A549 (cell line): ENCODE measurements around the gene EXOC2. TPM values are rescaled to one million over a fixed set of nuclear protein-coding genes. Genes with fewer than 3 reads are reported as not detected.

ENCODE experiments used
- ATAC-seq, 2 experiments: fragments of 200-7000 bp in 1 of 2; fragments of >200 bp in 1 of 2; cut with Nextera tagmentation in 1 of 2; cut with Tn5 transposase in 1 of 2; 3 replicates each; pipeline versions ENCODE4 v1.8.0 to v1.9.1; 2018 to 2020; ENCODE audit warnings: mild to moderate bottlenecking in 1 of 2, moderate library complexity in 1 of 2
- CTCF ChIA-PET: fragments of 300-600 bp; sonication (Branson Sonifier 250); formaldehyde crosslinking; extraction: SDS; loops from one replicate; lab custom pipeline; 2021; ENCODE audit warnings: antibody characterized with exemption, inconsistent platforms; lab: Yijun Ruan, JAX
- POLR2A ChIA-PET: fragments of 350-600 bp; formaldehyde crosslinking; extraction: SDS; loops from one replicate; lab custom pipeline; 2021; ENCODE audit warnings: antibody characterized with exemption, inconsistent platforms; lab: Yijun Ruan, JAX
- DNase-seq, 2 experiments: peaks; one replicate each; pipeline versions ENCODE4 v3.0.0 to v3.0.0-alpha.2; 2011 to 2016; ENCODE audit warnings: low read depth in 1 of 2, low spot score in 1 of 2
- FAIRE-seq: peaks from 2 replicates; lab custom pipeline; 2011; peaks lifted over from hg19 to GRCh38; lab: Jason Lieb, UNC
- H3K27ac ChIP-seq, 2 experiments: fragments of >200 bp; sonication (Bioruptor Twin); formaldehyde crosslinking; 3 replicates each; pipeline ENCODE4 v1.5.1; 2016 to 2017
- H3K4me1 ChIP-seq: fragments of >200 bp; sonication (Bioruptor Twin); formaldehyde crosslinking; 3 replicates; pipeline ENCODE4 v1.6.1; 2016
- H3K4me2 ChIP-seq: fragments of >200 bp; sonication (Bioruptor Twin); formaldehyde crosslinking; 3 replicates; pipeline ENCODE4 v1.6.1; 2016
- H3K4me3 ChIP-seq: fragments of >200 bp; sonication (Bioruptor Twin); formaldehyde crosslinking; 3 replicates; pipeline ENCODE4 v1.5.1; 2016
- H3K9me3 ChIP-seq: fragments of >200 bp; sonication (Bioruptor Twin); formaldehyde crosslinking; 3 replicates; pipeline ENCODE4 v1.6.1; 2016
- CBX8 ChIP-seq: fragments of 200-600 bp; sonication (generic); IDR thresholded peaks from 2 replicates; pipeline ENCODE4 v1.6.1; 2016
- CEBPB ChIP-seq, 2 experiments: fragments of >200 bp in 1 of 2; sonication (Bioruptor Twin) in 1 of 2; formaldehyde crosslinking in 1 of 2; IDR thresholded peaks; 2 replicates each; pipeline ENCODE4 v1.6.1; 2012 to 2016
- CHD2 ChIP-seq: fragments of 150-350 bp; IDR thresholded peaks from 2 replicates; pipeline ENCODE4 v1.6.1; 2014; ENCODE audit warnings: low read length; ENCODE audit not compliant: partially characterized antibody
- CTCF ChIP-seq: fragments of >200 bp; sonication (Bioruptor Twin); formaldehyde crosslinking; IDR thresholded peaks from 3 replicates; pipeline ENCODE4 v1.5.1; 2016
- E2F6 ChIP-seq: IDR thresholded peaks from 2 replicates; pipeline ENCODE4 v1.6.1; 2012; ENCODE audit warnings: low read depth, borderline replicate concordance
- EHMT2 ChIP-seq: fragments of 200-600 bp; sonication (generic); IDR thresholded peaks from 2 replicates; pipeline ENCODE4 v1.6.1; 2016; ENCODE audit warnings: antibody characterized with exemption, low read depth, mild to moderate bottlenecking, moderate library complexity
- FOSB ChIP-seq: fragments of 250-450 bp; sonication (Bioruptor Pico); IDR thresholded peaks from 2 replicates; pipeline ENCODE4 v1.5.0; 2020; ENCODE audit warnings: mild to moderate bottlenecking, moderate library complexity
- HES2 ChIP-seq: fragments of >200 bp; sonication (Bioruptor Twin); formaldehyde crosslinking; IDR thresholded peaks from 2 replicates; pipeline ENCODE4 v1.6.1; 2016
- HOXB13 ChIP-seq: fragments of 250-450 bp; sonication (Bioruptor Pico); IDR thresholded peaks from 2 replicates; pipeline ENCODE4 v1.5.0; 2020; ENCODE audit warnings: low read depth, mild to moderate bottlenecking, moderate library complexity
- JUNB ChIP-seq: fragments of >200 bp; sonication (Bioruptor Twin); formaldehyde crosslinking; IDR thresholded peaks from 2 replicates; pipeline ENCODE4 v1.6.1; 2016
- MAFK ChIP-seq: fragments of 450-650 bp; IDR thresholded peaks from 2 replicates; pipeline ENCODE4 v1.6.1; 2014; ENCODE audit not compliant: partially characterized antibody
- MAZ ChIP-seq: fragments of 150-350 bp; IDR thresholded peaks from 2 replicates; pipeline ENCODE4 v1.6.1; 2014; ENCODE audit warnings: antibody characterized with exemption, low read depth, low read length, borderline replicate concordance
- NFE2L2 ChIP-seq: fragments of 150-350 bp; conservative IDR thresholded peaks from 2 replicates; pipeline ENCODE4 v1.6.1; 2014; ENCODE audit warnings: low read length
- NR3C1 ChIP-seq: fragments of >200 bp; sonication (Bioruptor Twin); formaldehyde crosslinking; IDR thresholded peaks from 3 replicates; pipeline ENCODE4 v1.6.1; 2017
- PHF8 ChIP-seq: fragments of 200-600 bp; sonication (generic); IDR thresholded peaks from 2 replicates; pipeline ENCODE4 v1.6.1; 2016; ENCODE audit warnings: low read depth, mild to moderate bottlenecking, antibody characterized with exemption, moderate library complexity, borderline replicate concordance
- RAD21 ChIP-seq, 2 experiments: fragments of >200 bp in 1 of 2; sonication (Bioruptor Twin) in 1 of 2; formaldehyde crosslinking in 1 of 2; IDR thresholded peaks in 1 of 2; conservative IDR thresholded peaks in 1 of 2; 2 replicates in 1 of 2; 3 replicates in 1 of 2; pipeline ENCODE4 v1.6.1; 2012 to 2018; ENCODE audit warnings: inconsistent platforms in 1 of 2
- RCOR1 ChIP-seq: fragments of 150-350 bp; IDR thresholded peaks from 2 replicates; pipeline ENCODE4 v1.6.1; 2014; ENCODE audit warnings: antibody characterized with exemption, low read length, low read depth
- REST ChIP-seq: fragments of 200-600 bp; sonication (generic); IDR thresholded peaks from 2 replicates; pipeline ENCODE4 v1.6.1; 2016; ENCODE audit warnings: antibody characterized with exemption, mild to moderate bottlenecking, moderate library complexity
- SMC3 ChIP-seq: fragments of >200 bp; sonication (Bioruptor Twin); formaldehyde crosslinking; IDR thresholded peaks from 3 replicates; pipeline ENCODE4 v1.6.1; 2018; ENCODE audit warnings: inconsistent platforms
- SREBF2 ChIP-seq: fragments of 450-650 bp; IDR thresholded peaks from 2 replicates; pipeline ENCODE4 v1.6.1; 2014; ENCODE audit warnings: mild to moderate bottlenecking, moderate library complexity
- TP53 ChIP-seq: fragments of 250-450 bp; sonication (Bioruptor Pico); IDR thresholded peaks from 2 replicates; pipeline ENCODE4 v1.5.0; 2021; ENCODE audit warnings: mild to moderate bottlenecking, moderate library complexity
- ZSCAN20 ChIP-seq: fragments of 250-450 bp; sonication (Bioruptor Pico); IDR thresholded peaks from 2 replicates; pipeline ENCODE4 v1.8.0; 2022; ENCODE audit warnings: mild to moderate bottlenecking, moderate library complexity
- WGBS: methylation state at CpG from one replicate; pipeline ENCODE4 v1.1.6; 2017; ENCODE audit errors: missing lambda C conversion rate; 5-methylcytosine and 5-hydroxymethylcytosine counted together
- polyA plus RNA-seq, 4 experiments: library from polyadenylated mRNA; depleted of rRNA in 3 of 4; stranded (reverse); fragments of >200 nt; fragmentation: RNase III in 1 of 4; extraction: RNeasy Plus Mini Kit Qiagen cat#74134 plus additional on column Dnase treatment in 1 of 4; gene quantifications; 2 replicates in 3 of 4; 3 replicates in 1 of 4; pipeline ENCODE4 v1.2.3, GENCODE V29; 2011 to 2017

Gene EXOC2
- polyA plus RNA-seq, 2 of the 4 experiments (the other 2 are of a cell fraction): 13.3 to 22.9 TPM

GRCh38 chr6:579339-579738 lies 113.6 kb downstream of the EXOC2 start:
- ATAC-seq (peak in 1 of 2 experiments; percentile 58; a peak in 2 of 6 replicates), FAIRE-seq (no peak)

More at GRCh38 chr6:579339-579738, 113.6 kb downstream of the EXOC2 start:
- peak; percentile 10 to 26 for DNase-seq
- WGBS: 57% methylated on average over 5 of the region's 5 CpGs
- TF ChIP-seq RAD21 (conservative IDR thresholded peaks at IDR 0.05 in 1 of 2, IDR thresholded peaks at IDR 0.05 in 1 of 2): peak in 1 of 2 experiments; percentile 19; a peak in 1 of 5 replicates
- TF ChIP-seq E2F6: no peak
- TF ChIP-seq REST: no peak
- no peak for TF ChIP-seq SMC3
- no peak for TF ChIP-seq FOSB (CRISPR knock-in tag)
- TF ChIP-seq CBX8: no peak
- TF ChIP-seq TP53 (CRISPR knock-in tag): no peak
- TF ChIP-seq RCOR1: no peak
- TF ChIP-seq NFE2L2: no peak
- TF ChIP-seq EHMT2: no peak
- no peak for TF ChIP-seq CHD2
- no peak for TF ChIP-seq CEBPB (IDR thresholded peaks at IDR 0.05)
- peak; percentile 45 for TF ChIP-seq MAFK
- no peak for TF ChIP-seq NR3C1
- peak; percentile 37 for TF ChIP-seq CTCF
- no peak for TF ChIP-seq ZSCAN20 (CRISPR knock-in tag)
- TF ChIP-seq PHF8: no peak
- no peak for TF ChIP-seq SREBF2
- no peak for TF ChIP-seq JUNB
- no peak for TF ChIP-seq HES2
- no peak for TF ChIP-seq MAZ
- TF ChIP-seq HOXB13: no peak
- TF ChIP-seq, all 56 proteins: peak for 3
- Histone ChIP-seq H3K4me2 (no peak overlapping the region), H3K4me1 (no peaks in the 10 kb centered on the region; the same call in 2 of the 3 replicates), H3K9me3 (peaks cover 4% of the 10 kb centered on the region; the same call in 1 of the 3 replicates), H3K27ac (no peak overlapping the region), H3K4me3 (no peak overlapping the region)
- ChIA-PET POLR2A (no interaction called here), CTCF (interaction anchor here (1.0 to 1.6 kb wide), 4 partner anchors 14 to 857 kb away, joined by 3 to 6 read pairs (median 4); no protein-coding TSS in a partner anchor)
